ENCODE measurements around the gene FAM76A. TPM values are rescaled to one million over a fixed set of nuclear protein-coding genes. Genes with fewer than 3 reads are reported as not detected.
"Not testable (repeated sequence)": the region's sequence is repeated elsewhere in the genome, so short reads cannot be mapped to it uniquely, and the experiment has no call there.

The FAM76A gene
- total and polyA plus RNA-seq, 2 donors = 8.1 to 18.2 TPM

DNA sequence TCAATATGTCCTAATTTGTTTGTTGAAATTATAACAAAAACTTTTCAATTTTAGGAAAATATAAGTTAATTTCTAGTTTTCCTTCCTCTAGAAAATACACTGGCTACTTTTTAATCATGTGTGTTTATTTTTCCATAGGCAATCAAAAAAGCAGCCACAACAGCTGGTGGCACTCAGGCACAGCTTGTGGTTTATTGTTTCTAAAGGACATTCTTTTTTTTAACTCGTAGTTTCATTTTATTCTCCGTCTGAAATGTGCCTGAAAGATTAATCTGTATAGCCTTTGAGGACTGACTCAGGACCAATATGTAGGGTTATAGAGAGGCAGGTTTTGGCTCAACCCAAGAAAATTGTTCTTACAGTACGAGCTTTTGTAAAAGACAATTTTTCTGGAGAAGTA, 26.6 kb downstream of the FAM76A start:
- peak overlapping the region; percentile 46 for H3K27ac ChIP-seq (ENCODE audit: low read depth)
- 56% methylated on average over 3 of the region's 3 CpGs for WGBS
- H3K36me3 ChIP-seq (ENCODE audit: insufficient read depth) = peaks cover 2% of the 10 kb centered on the region

DNA sequence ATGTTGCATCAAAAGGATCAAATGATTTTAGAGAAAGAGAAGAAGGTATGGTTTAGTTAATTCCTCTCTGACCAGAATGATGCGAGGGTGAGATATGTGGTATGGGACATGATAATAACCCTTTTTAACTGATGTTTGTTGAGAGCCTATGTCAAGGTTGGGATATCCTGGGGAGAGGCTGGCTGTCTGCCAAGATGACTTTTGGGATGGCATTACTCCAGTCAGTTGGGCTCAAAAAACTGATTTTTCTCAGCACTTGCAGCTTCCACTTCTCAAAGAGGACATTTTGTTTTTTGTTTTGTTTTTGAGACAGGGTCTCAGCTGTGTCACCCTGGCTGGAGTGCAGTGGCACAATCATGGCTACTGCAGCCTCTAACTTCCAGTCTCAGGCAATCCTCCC, 29.5 kb downstream of the FAM76A start:
- Histone ChIP-seq H3K4me1 (ENCODE audit: insufficient read depth) (no peaks in the 10 kb centered on the region), H3K27ac (ENCODE audit: low read depth) (no peak overlapping the region), H3K4me3 (ENCODE audit: low read depth, low read length) (no peak overlapping the region), H3K36me3 (ENCODE audit: insufficient read depth) (peaks cover 2% of the 10 kb centered on the region)
- 73% methylated on average over 1 of the region's 1 CpG for WGBS
- DNase-seq (ENCODE audit: extremely low spot score) = no peak

More for the DNA sequence above, 26.6 kb downstream of the FAM76A start:
- H3K4me3 ChIP-seq (ENCODE audit: low read depth, low read length) = no peak overlapping the region
- no peaks in the 10 kb centered on the region for H3K4me1 ChIP-seq (ENCODE audit: insufficient read depth)
- no peak for DNase-seq (ENCODE audit: extremely low spot score)

DNA sequence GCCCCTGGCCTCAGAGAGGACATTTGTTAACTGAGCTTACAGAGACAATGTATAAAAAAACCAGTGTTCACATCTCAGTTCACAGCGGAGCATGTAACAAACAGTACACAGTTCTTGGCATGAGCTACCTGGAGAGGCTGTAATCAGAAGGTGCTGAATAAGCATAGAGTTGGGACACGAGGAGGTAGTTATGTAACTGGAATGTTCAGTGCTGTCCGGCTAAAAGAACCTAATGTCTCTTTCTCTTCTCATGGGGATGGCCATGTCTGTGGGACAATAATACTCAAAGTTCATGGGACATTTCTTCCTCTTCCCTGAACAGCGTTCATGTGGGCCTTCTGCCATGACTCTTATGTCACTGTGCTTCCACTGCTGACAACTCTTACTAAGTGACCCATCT, 30.1 kb downstream of the FAM76A start:
- no peak for DNase-seq (ENCODE audit: extremely low spot score)
- Histone ChIP-seq H3K4me3 (ENCODE audit: low read depth, low read length) (no peak overlapping the region), H3K36me3 (ENCODE audit: insufficient read depth) (peaks cover 2% of the 10 kb centered on the region), H3K4me1 (ENCODE audit: insufficient read depth) (no peaks in the 10 kb centered on the region), H3K27ac (ENCODE audit: low read depth) (no peak overlapping the region)
- 81% methylated on average over 4 of the region's 4 CpGs for WGBS

GRCh38 chr1:27759236-27759635, 33.5 kb downstream of the FAM76A start:
- Histone ChIP-seq H3K4me3 (ENCODE audit: low read depth, low read length) (no peak overlapping the region), H3K4me1 (ENCODE audit: insufficient read depth) (no peaks in the 10 kb centered on the region), H3K36me3 (ENCODE audit: insufficient read depth) (no peaks in the 10 kb centered on the region), H3K27ac (ENCODE audit: low read depth) (no peak overlapping the region)
- DNase-seq (ENCODE audit: extremely low spot score) = no peak
- WGBS = 94% methylated on average over 2 of the region's 2 CpGs

DNA sequence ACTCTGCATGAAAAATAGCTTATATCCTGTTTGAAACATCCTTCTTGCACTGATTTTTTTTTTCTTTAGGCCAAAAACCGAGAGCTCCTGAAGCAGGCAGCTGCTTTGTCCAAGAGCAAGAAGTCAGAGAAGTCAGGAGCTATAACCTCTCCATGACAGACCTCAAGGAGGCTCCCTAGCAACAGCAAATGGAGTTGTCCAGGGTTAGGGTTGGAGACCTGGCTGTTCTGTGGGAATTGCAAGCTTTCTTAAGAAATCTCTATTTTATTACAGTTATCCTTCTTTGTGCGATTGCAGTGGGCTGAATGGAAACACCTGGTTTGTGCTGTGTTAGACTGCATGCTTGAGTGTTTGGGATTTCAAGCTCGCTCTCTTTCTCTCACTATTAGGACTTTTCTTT, 34.7 kb downstream of the FAM76A start:
- DNase-seq (ENCODE audit: extremely low spot score) = no peak
- no peaks in the 10 kb centered on the region for H3K4me1 ChIP-seq (ENCODE audit: insufficient read depth)
- no peak overlapping the region for H3K27ac ChIP-seq (ENCODE audit: low read depth)
- WGBS = 64% methylated on average over 3 of the region's 3 CpGs
- no peak overlapping the region for H3K4me3 ChIP-seq (ENCODE audit: low read depth, low read length)
- H3K36me3 ChIP-seq (ENCODE audit: insufficient read depth) = no peaks in the 10 kb centered on the region

DNA sequence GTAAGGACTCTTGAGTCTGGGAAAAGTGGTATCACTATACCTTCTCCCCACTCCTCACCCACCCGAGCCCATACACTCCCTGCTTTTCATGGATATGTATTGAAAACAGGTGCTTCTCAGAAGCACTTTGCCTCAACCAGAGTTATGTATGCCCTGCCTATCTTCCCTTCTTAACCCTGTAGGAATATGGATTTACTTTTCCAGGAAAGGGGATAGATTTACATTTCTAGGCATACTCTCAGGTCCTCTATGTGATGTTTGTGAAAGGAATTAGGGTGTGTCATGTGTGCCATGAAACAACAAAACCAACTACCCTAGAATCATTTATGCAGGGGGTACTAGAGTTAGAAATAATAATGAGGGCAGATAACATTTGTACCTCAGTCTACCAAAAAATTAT, 36.3 kb downstream of the FAM76A start:
- no peaks in the 10 kb centered on the region for H3K4me1 ChIP-seq (ENCODE audit: insufficient read depth)
- no peak for DNase-seq (ENCODE audit: extremely low spot score)
- 88% methylated on average over 1 of the region's 1 CpG for WGBS
- H3K4me3 ChIP-seq (ENCODE audit: low read depth, low read length) = no peak overlapping the region
- H3K36me3 ChIP-seq (ENCODE audit: insufficient read depth) = no peaks in the 10 kb centered on the region
- no peak overlapping the region for H3K27ac ChIP-seq (ENCODE audit: low read depth)

GRCh38 chr1:27763358-27763757, 37.6 kb downstream of the FAM76A start:
- DNase-seq (ENCODE audit: extremely low spot score) = no peak
- 91% methylated on average over 4 of the region's 4 CpGs for WGBS
- Histone ChIP-seq H3K36me3 (ENCODE audit: insufficient read depth) (no peaks in the 10 kb centered on the region), H3K27ac (ENCODE audit: low read depth) (no peak overlapping the region), H3K4me1 (ENCODE audit: insufficient read depth) (no peaks in the 10 kb centered on the region), H3K4me3 (ENCODE audit: low read depth, low read length) (no peak overlapping the region)

GRCh38 chr1:27770293-27770830, 44.6 kb downstream of the FAM76A start:
- 35% methylated on average over 2 of the region's 2 CpGs for WGBS
- H3K36me3 ChIP-seq (ENCODE audit: insufficient read depth) = no peaks in the 10 kb centered on the region
- H3K27ac ChIP-seq (ENCODE audit: low read depth) = no peak overlapping the region
- DNase-seq (ENCODE audit: extremely low spot score) = no peak
- H3K4me1 ChIP-seq (ENCODE audit: insufficient read depth) = no peaks in the 10 kb centered on the region
- no peak overlapping the region for H3K4me3 ChIP-seq (ENCODE audit: low read depth, low read length)

DNA sequence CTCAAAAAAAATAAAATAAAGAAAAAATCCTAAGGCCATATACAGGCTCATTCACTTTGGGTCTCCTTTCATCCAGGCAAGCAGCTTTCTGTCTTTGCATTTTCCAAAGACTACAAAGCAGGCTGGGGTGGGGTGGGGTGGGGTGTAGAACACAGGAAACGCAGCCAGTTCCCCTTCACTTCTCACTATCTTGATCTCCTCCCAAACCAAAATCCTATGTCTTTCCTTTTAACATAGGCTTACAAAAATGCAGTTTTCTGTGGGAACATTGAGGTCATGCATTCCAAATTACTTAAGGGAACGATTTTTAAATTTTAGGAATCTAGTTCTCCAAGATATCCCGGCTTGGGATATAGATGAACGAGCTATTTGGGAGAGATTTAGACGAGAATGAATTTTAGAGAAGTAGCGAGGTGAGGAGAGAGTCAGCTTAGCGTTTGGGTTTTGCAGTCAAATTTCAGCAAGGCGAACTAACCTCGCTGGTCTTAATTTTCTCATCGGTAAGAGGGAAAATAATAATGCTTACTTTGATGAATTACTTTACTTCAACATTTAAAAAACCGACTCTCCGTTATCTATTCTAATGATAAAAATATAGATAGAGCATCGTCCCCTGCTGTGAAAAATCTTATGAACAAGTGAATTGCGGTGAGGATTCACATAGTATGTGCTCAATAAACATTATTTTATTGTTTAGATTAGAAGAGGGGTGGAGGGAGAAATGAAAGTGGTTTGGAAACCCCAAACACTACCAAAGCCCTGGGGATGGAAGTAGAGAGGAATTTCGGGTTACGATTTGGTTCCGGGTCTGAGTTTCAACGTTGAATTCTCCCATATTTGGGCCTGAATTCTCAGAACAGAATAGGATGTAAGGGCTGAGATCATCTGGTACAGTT, 46.5 kb downstream of the FAM76A start:
- Histone ChIP-seq H3K36me3 (ENCODE audit: insufficient read depth) (no peaks in the 10 kb centered on the region), H3K27ac (ENCODE audit: low read depth) (peak overlapping the region; percentile 51), H3K4me3 (ENCODE audit: low read depth, low read length) (peak overlapping the region; percentile 80), H3K4me1 (ENCODE audit: insufficient read depth) (no peaks in the 10 kb centered on the region)
- DNase-seq (ENCODE audit: extremely low spot score) = no peak
- 18% methylated on average over 18 of the region's 18 CpGs for WGBS

DNA sequence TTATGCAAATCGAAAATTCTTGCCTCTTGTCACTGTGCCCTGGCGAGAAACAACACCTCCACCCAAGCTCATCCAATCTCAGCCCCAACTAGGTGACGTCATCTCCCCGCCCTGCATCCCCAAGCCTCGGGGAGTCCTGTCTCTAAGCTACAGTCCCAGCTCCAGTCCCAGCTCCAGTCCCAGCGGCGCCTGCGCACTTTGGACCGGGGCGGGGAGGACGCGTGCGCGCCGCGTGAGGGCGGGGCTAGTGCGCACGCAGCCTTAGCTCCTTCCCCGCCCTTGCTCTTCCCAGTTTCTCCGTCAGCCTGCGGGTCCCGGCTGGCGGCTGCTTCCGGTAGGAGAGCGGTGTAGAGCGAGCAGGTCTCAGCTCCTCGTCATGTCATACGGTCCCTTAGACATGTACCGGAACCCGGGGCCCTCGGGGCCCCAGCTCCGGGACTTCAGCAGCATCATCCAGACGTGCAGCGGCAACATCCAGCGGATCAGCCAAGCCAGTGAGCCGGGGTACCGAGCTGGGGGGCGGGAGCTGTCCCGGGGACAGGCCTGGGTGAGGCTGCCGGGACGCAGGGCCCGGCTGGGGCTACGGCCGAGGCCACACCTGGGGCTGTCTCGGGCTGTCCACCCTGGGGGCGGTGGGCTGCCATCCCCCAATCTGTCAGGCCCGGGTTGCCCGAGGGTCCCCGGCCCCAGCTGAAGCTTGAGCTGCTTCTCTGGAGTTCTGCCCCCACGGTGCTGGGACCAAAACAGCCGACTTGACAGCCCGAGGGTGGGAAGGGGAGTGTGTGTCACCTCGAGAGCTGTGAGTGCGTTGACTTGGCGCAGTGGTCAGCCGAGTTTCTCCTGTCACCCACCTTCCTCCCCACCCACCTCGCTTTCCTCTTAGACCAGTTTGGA, 47.4 kb downstream of the FAM76A start, which contains the start of gene STX12:
Gene STX12, plus strand, starts transcription at position 288 of the 894 bp plus-strand sequence. Its CDS starts 89 bp downstream, at position 377.
- WGBS = under 1% methylated on average over 58 of the region's 58 CpGs
- Histone ChIP-seq H3K4me3 (ENCODE audit: low read depth, low read length) (peak within 1 kb of the TSS; percentile 80), H3K4me1 (ENCODE audit: insufficient read depth) (no peaks in the 10 kb centered on the region), H3K36me3 (ENCODE audit: insufficient read depth) (no peaks in the 10 kb centered on the region), H3K27ac (ENCODE audit: low read depth) (peak within 1 kb of the TSS; percentile 95)
- peak; percentile 98 for DNase-seq (ENCODE audit: extremely low spot score)

GRCh38 chr1:27773826-27774445, 48.2 kb downstream of the FAM76A start:
- peak; percentile 8 for DNase-seq (ENCODE audit: extremely low spot score)
- peak overlapping the region; percentile 95 for H3K27ac ChIP-seq (ENCODE audit: low read depth)
- H3K36me3 ChIP-seq (ENCODE audit: insufficient read depth) = no peaks in the 10 kb centered on the region
- WGBS = 19% methylated on average over 3 of the region's 3 CpGs
- no peaks in the 10 kb centered on the region for H3K4me1 ChIP-seq (ENCODE audit: insufficient read depth)
- peak overlapping the region; percentile 80 for H3K4me3 ChIP-seq (ENCODE audit: low read depth, low read length)

- Histone ChIP-seq H3K4me1 (ENCODE audit: insufficient read depth) (no peaks in the 10 kb centered on the region), H3K36me3 (ENCODE audit: insufficient read depth) (no peaks in the 10 kb centered on the region), H3K27ac (ENCODE audit: low read depth) (no peak overlapping the region), H3K4me3 (ENCODE audit: low read depth, low read length) (no peak overlapping the region)
- no peak for DNase-seq (ENCODE audit: extremely low spot score)
- 87% methylated on average over 2 of the region's 2 CpGs for WGBS
These were observed 48.9 kb downstream of the FAM76A start for GRCh38 chr1:27774654-27775053.

GRCh38 chr1:27775336-27775735, 49.6 kb downstream of the FAM76A start:
- not testable (repeated sequence) for H3K4me1 ChIP-seq (ENCODE audit: insufficient read depth); H3K27ac ChIP-seq (ENCODE audit: low read depth); H3K36me3 ChIP-seq (ENCODE audit: insufficient read depth); DNase-seq (ENCODE audit: extremely low spot score); H3K4me3 ChIP-seq (ENCODE audit: low read depth, low read length)
- 68% methylated on average over 3 of the region's 3 CpGs for WGBS

Data from urinary bladder (tissue), 4 donors.